Stimulated activated CD4-positive, alpha-beta T cell treated with anti-CD3 and anti-CD28 coated beads, Interleukin-2, amount 100 ng/mL, for 48 hours (primary cell): ENCODE results near the gene CD82.

Experiments used
- DNase-seq, 2 donors: peaks; one replicate each; pipeline ENCODE4 v3.0.0-alpha.2; 2020

Gene CD82, protein sequence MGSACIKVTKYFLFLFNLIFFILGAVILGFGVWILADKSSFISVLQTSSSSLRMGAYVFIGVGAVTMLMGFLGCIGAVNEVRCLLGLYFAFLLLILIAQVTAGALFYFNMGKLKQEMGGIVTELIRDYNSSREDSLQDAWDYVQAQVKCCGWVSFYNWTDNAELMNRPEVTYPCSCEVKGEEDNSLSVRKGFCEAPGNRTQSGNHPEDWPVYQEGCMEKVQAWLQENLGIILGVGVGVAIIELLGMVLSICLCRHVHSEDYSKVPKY

DNA sequence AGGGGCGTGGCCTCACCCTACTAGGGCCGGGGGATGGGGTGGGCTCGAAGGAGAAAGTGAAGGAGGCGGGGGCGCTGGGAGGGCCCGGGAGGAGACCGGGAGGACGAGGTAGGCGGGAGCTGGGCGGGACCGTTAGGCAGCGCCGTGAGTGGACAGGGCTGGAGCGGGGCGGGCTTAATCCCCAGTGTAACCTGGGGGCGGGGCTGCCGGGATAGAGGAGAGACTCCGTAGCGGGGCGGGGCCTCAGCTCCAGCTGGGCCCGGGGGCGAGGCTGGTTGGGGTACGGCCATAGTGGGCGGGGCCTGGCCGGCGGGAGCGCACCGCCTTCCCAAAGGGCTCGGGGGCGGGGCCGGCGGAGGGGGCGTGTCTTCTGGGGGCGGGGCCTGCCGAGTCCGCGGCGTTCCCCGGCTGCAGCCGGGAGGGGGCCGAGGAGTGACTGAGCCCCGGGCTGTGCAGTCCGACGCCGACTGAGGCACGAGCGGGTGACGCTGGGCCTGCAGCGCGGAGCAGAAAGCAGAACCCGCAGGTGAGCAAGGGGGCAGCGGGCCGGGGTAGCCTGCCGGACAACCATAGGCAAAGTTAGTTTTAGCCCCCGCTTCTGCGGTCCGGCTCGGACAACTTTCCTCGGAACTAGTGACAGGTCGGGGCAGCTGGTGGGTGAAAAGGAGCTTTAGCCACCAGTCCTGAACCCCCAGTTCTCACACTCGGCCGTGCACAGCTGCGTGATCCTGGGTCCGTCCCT is at the start of gene CD82:
Gene CD82, plus strand, starts transcription at position 453 of the 742 bp plus-strand sequence. CDS start 29,000 bp downstream, outside the sequence.
- peak; percentile 98 to 99 for DNase-seq

DNA sequence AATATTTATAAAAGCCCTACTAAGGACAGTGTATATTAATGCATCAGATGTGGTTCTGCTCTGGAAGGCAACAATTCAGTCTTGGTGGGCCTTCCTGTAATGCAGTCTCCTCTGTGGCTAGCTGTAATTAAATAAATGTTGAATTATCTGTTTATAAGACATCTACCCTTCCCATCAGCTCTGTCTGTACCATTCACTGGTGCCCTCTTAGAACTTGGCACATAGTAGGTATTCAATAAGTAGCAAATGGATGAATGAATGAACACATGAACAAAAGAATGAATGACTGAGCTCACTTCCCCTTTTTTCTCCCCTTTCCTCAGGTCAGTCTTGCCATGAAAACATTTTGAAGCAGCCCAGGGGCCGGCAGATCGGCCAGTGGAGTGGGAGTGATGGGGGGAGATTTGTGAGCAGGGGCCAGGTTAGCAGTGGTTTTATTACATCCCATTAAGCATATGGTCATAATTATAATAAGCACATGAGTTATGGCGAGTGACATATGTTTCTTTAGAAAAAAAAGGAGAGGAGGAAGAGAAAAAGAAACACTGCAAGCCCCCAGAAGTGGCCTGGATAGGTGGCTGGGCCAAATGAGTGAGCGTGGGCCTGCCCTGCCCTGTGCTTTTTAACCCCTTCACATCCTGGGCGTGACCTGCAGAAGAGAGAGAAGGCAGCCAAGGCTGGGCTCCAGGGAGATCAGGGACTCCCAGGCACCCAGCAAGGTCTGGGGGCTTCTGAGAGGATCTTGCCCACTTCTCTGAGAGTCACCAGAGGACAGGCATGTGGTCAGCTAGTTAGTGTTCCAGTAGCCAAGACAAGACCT is 48.6 kb upstream of the CD82 start:
- no peak for DNase-seq

DNA sequence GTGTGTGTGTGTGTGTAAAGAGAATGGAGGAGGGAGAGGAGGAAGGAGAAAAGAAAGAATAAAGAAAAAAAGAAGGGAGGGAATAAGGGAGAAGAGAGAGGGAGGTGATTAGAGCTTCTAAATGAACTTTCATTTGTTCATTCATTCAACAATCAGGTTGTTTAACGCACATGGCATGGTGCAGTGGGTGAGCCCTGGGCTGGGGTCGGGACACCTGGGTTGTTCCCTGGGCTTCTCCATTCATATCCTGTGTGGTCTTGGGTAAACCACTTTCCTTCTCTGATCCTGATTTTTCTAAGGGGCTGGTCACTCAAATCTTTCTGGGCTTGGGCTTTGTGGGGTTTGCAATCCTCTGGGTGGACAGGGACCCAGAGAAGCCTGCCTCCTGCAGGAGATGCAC is 47.9 kb upstream of the CD82 start:
- DNase-seq = no peak

DNA sequence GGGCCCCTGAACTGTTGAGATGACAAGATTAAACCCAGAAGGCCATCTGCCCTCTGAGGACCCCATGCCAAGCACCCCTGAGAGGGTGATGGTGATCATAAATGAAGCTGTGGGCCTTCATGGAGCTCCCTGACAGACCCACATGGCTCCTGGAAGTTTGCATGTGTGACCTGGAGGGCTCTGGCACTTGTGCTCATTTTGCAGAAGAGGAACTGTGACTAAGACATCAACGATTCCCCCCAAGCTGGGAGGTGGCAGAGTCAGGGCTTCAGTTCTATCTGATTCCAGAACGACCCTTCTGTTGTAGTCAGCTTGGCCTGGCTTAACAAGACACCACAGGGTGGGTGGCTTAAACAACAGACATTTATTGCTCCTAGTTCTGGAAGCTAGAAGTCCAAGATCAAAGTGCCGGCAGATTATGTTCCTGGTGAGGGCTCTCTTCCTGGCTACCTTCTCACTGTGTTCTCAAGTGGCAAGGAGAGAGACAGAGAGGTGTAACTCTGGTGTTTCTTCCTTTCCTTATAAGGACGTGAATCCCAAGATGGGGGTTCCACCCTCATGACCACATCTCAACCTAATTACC is 46.4 kb upstream of the CD82 start:
- DNase-seq = no peak

DNA sequence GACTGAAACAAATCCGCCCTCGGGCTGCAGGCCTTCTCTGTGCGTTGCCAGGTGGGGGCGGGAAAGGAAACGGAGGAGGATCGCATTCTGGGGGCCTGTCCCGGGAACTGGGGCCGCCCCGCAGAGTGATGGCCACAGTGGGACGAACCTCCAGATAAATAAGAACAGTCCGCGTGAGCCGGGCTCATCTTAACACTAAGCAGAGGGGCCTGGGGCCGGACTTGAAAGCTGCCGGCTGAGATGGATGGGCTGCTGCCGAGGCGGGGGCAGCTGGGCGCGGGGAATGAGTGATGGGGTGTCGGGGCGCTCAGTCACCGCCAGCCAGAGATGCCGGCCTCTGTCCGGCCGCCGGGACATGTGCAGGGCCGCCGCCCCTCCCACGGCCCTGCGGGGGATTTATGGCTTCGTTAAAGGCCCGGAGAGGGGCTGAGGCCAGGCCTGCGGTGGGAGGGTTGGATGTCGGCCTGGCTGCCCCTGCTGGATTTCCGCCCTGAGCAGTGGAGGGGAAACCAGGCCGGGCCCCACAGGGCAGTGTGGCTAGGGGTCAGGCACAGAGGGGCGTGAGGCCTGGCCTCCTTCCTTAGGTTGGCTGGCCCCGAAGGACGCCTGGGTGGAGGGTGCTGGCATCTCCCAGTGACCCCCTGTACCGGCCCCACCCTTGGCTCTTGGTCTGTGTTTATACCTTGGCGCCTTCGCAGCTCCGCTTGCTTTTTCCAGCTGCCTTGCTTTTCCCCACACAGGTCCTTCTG is 45.3 kb upstream of the CD82 start:
- no peak for DNase-seq

DNA sequence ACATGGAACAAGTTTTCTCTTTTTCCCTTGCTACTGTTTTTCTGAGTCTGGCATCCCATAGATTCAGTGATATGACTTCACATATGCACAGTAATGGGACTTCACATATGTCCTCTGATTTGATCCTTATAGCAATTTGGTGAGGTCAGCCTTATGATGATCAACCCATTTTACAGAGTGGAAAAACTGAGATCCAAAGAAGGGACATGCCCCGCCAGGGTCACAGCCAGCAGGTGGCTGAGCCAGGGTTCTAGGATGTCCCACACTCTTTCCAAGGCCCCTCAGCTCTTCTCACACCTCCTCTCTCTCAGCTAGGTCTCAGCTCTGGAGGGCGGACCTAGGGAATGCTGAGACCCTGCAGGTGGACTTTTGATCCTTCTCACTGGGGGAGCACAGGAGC is 44.3 kb upstream of the CD82 start:
- no peak for DNase-seq

DNA sequence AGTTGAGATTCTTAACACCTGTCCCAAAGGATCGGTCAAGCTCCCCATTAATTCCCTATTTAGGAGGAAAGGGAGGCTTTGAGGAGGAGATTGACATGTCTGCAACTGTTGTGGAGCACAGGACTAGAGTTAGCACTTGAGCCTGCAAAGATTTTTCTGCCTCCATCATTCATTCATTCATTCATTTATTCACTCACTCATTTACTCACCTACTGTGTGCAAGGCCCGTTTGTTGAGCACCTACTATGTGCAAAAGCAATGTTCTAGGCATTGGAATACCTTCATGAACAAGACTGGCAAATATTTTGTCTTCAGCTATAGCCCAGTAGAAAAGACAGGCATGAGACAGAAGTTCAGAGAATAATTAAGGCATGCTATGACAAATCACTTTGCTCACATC is 43.2 kb upstream of the CD82 start:
- no peak for DNase-seq

DNA sequence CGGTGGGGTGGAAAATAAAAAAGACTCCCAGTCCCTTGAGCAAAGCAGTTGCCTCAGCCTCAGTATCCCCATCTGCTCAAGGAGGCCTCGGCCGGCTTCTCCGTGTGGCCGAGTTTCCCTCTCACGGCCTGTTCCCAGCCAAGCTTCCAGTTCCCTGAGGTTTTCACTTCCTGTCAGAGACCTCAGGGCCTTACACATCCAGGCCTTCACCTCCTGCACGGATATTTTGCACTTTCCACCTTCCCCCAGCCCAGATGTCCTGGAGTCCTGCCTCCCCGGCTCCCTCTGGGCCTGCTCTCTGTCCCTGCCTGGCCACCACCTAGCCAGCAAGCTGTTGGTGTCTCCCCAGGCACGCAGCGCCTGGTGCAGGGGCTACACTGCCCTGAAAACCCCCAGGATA is 41.1 kb upstream of the CD82 start:
- DNase-seq = no peak

DNA sequence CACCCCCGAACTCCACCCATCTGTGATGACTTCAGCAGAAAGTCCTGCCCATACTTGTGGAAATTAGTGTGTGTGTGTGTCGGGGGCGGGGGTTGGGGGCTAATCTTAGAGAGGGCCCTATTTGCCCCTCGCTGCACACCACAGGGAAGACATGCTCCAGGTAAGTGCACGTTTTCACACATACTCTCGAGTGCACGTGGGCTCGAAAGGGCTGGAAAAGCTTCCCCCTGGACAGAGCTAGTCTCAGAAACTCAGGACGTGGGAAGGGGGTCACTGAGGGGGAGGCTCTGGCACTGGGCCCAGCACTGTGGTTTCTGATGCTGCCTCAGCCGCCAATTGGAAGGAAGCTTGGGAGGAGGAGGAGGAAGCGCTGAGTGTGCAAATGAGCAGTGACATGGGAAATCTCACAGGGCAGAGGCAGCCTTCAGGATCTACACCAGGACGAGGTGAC is 40.7 kb upstream of the CD82 start:
- DNase-seq = no peak

DNA sequence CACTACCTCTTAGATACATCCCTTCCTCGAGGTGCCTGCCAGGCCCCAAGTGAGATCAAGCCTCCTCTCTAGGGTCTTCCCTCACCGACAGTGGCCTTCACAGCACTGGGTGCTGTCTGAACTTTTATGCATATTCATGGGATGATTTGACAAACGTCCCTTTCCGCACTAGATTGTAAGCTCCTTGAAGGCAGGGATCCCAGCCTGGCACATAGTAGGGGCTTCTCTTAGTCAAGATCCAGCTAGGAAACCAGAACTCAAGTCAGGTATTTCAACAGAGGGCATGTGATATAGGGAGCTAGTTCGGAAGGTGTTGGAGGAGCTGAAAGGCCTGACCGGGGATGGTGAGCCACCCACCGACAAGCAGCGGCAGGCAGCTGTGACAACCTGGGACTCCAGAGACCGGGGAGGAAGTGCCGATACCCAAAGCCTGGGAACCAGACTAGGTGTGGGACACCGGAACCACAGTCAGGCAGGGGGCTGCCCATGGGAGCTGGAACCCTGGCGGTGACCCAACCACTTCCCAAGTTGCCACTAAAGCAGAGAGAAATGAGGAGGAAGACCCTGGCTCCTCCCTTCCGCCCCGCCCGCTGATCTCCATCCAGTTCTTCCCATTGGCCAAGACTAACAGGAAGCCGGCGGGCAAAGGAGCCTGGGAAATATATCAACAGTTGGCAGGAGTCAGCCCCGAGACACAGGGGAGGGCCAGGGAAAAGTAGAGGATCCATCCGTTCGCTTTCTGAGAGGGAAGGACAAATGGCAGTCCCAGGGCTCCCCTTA is 39.8 kb upstream of the CD82 start:
- DNase-seq = no peak

DNA sequence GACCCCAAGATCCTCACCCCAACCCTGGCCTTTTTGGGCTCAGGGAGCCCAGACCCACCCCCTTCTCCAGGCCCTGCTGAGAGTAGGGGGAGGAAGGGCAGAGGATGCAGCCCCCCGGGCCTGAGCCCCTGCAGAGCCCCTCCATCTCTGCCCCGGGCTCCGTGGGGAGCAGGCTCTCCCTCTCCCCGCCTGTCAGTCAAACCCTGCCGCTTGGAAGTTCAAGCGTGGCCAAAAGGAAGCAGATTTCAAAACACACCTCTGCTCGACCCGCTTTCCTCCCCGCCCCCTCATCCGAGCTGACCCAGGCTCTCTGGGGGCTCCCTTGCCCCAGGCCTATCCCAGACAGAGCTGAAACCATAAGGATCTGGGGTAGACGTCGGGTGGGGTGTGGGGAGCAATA is 39.0 kb upstream of the CD82 start:
- no peak for DNase-seq

DNA sequence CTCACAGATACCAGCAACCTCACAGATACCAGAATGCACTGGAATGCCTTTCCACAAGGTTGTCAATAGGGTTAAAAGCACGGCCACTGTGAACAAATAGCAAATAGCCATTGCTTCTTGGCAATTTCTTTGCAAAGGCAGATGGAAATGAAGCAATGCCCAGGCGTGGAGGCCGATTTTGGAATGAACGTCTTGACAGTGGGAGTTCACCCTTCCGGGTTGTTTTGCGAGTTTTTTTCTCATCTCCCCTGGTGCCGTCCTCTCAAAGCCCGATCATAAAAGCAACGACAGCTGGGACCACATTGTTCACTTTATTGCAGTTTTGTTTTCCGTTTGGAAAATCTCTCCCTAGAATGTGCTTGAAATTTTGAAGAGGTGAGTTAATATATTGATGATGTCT is 38.0 kb upstream of the CD82 start:
- no peak for DNase-seq

DNA sequence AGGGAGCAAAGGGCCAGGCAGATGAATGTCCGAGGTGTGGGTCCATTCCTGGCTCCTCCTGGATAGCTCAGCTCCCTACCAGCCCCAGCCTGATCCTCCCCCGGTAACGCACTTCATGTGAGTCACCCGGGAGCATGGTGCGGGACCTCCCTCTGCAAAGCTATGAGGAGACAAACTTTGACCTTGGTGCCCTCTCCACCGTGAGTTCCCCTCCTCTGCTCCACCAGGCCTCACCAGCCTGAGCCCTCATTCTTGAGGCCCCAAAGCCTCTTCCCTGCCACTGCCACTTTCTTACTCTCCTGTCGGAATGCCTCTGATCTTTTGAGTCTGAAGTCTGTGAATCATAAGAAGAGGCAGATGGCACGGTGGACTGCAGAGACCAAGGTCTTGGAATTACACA is 37.4 kb upstream of the CD82 start:
- no peak for DNase-seq

DNA sequence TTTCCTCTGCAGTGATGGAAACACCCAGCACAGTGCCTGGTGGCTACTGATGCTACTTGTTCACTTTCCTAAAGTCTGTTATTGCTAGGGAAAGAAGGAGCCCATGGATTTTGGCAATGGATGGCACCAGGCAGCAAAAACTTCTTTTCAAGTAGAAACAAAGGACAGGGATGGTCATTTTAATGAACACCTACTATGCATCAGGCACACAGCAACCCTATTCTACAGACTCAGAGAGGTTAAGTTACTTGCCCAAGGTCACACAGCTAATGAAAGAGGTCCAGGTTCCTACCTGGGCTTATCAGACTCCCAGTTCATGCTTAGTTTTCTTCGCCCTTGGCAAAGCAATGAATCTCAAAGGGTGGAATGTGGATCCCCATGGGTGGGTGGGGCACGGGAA is 36.9 kb upstream of the CD82 start:
- no peak for DNase-seq

DNA sequence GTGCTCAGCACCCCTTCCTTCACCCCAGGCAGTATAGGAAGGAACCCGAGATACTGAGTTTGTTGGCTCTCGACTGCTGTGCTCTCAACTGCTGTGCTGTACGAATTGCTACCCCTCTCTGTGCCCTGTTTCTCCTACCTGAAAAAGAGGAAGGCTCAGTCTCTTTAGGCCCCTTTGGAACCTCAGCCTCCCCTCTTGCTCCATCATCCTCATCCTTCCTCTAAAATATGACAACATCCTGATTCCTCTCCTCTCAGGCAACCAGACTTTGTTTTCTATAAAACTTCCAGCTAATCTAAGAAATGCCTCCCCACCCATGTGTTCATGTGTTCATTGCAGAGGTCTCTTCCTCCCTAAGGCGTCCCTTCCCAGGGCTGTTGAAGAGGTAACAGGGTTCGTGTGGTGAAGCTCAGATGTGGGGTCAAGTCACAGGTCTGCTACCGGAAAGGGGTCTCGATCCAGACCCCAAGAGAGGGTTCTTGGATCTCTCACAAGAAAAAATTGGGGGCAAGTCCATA is 35.5 kb upstream of the CD82 start:
- no peak for DNase-seq

DNA sequence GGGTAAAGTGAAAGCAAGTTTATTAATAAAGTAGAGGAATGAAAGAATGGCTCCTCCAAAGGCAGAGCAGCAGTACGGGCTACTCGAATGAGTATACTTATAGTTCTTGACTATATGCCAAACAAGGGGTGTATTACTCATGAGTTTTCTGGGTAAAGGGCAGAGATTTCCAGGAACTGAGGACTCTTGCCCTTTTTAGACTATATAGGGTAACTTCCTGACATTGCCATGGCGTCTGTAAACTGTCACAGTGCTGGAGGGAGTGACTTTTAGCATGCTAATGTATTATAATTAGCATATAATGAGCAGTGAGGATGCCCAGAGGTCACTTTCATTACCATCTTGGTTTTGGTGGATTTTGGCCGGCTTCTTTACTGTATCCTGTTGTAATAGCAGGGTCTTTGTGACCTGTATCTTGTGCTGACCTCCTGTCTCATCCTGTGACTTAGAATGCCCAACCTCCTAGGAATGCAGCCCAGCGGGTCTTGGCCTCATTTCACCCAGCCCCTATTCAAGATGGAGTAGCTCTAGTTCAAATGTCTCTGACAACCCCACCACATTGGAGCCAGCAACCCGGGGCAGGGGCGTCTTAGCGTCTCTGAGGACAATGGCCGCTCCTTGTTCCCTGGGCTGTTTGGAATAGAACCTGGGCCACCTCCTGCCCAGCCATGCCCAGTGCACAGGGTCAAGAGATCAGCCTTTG is 34.9 kb upstream of the CD82 start:
- peak in 1 of 2 donors; percentile 24 for DNase-seq

DNA sequence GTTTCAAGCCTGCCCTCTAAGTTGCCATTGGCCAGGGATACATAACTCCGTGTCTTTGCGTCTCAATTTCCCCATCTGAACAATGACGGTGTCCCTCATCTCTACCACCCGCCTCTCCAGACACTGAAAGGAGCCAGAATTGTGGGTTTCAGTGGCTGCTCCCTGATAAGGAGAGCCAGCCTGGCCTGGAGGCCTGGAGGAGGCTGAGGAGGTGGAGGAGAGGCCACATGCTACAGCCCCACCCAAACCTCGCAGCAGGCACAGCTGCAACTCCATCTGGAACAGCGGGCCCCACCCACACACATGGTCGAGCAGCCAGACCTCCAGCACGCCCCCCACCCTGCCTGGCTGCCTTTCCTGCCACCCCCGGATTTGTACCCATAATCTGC is 34.4 kb upstream of the CD82 start:
- no peak for DNase-seq

DNA sequence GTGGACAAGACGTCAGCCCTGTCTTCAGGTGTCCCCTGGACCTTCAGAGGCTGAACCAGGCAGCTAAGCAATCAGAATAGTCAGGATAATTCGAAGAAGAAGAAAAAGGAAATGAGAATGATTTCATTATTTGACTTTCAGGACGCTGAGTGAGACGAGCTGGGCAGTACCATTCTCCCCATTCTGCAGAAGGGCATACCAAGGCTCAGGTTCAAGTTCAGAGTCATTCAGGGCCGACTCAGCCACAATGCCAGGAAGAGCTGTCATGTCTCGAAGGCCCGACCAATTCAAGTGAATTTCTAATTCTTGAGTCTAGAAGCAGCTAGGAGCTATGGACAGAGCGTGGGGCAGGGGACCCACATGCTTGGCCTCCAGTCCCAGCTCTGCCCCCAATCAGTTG is 33.8 kb upstream of the CD82 start:
- no peak for DNase-seq

DNA sequence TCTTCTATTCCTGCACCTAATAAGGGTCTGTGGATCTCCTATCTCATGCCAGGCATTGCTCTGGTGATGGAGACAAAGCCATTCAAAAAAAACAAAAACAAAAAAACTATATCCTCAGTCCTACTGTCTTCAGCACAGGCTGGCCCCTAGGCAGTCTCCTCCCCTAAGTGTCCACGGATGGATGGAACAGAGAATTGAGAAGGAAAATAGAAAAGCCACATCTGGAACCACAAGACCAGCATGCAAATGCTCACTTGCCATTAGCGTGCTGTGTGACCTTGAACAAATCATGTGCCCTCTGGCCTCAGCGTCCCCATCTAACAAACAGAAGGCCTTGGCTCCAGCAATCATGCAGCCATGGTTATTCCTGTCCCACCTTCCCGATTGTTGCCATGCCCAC is 32.7 kb upstream of the CD82 start:
- no peak for DNase-seq

DNA sequence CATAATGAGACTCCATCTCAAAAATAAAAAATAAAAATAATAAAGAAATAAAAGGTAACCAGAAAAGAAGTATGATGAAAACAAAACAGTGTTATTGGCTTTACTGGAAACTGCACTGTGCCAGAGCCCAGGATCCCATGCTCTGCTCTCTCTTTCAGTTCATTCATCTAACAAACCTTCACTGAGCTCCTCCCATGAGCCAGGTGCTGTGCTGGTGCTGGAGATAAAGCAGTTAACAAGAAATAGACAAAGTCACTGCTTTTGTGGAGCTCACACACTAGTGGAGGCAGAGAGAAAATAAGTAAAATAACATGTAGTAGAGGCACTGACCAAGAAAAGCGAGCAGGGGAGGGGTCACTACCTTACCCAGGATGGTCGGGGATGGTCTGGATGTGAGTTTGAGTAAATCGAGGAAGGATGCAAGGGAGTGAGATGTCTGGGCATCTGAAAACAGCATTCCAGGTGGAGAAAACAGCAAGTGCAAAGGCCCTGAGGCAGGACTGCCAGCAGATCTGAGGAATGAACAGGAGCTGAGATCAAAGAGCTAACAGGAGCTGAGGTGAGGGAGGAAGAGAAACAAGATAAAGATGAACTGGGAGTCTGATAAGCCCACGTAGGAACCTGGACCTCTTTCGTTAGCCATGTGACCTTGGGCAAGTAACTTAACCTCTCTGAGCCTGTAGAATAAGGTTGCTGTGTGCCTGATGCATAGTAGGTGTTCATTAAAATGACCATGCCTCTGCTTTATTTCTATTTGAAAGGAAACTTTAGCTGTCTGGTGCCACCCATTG is 31.3 kb upstream of the CD82 start:
- DNase-seq = no peak
